A549 (cell line): ENCODE results near the gene GGACT. TPM values are rescaled to one million over a fixed set of nuclear protein-coding genes. Genes with fewer than 3 reads are reported as not detected.

ENCODE experiments used
- ATAC-seq, 2 experiments: fragments of 200-7000 bp in 1 of 2; fragments of >200 bp in 1 of 2; cut with Nextera tagmentation in 1 of 2; cut with Tn5 transposase in 1 of 2; 3 replicates each; pipeline versions ENCODE4 v1.8.0 to v1.9.1; 2018 to 2020; ENCODE audit warnings: mild to moderate bottlenecking in 1 of 2, moderate library complexity in 1 of 2
- CTCF ChIA-PET: fragments of 300-600 bp; sonication (Branson Sonifier 250); formaldehyde crosslinking; extraction: SDS; loops from one replicate; lab custom pipeline; 2021; ENCODE audit warnings: antibody characterized with exemption, inconsistent platforms; lab: Yijun Ruan, JAX
- POLR2A ChIA-PET: fragments of 350-600 bp; formaldehyde crosslinking; extraction: SDS; loops from one replicate; lab custom pipeline; 2021; ENCODE audit warnings: antibody characterized with exemption, inconsistent platforms; lab: Yijun Ruan, JAX
- DNase-seq, 2 experiments: peaks; one replicate each; pipeline versions ENCODE4 v3.0.0 to v3.0.0-alpha.2; 2011 to 2016; ENCODE audit warnings: low read depth in 1 of 2, low spot score in 1 of 2
- FAIRE-seq: peaks from 2 replicates; lab custom pipeline; 2011; peaks lifted over from hg19 to GRCh38; lab: Jason Lieb, UNC
- H3K27ac ChIP-seq, 2 experiments: fragments of >200 bp; sonication (Bioruptor Twin); formaldehyde crosslinking; 3 replicates each; pipeline ENCODE4 v1.5.1; 2016 to 2017
- H3K4me1 ChIP-seq: fragments of >200 bp; sonication (Bioruptor Twin); formaldehyde crosslinking; 3 replicates; pipeline ENCODE4 v1.6.1; 2016
- H3K4me2 ChIP-seq: fragments of >200 bp; sonication (Bioruptor Twin); formaldehyde crosslinking; 3 replicates; pipeline ENCODE4 v1.6.1; 2016
- H3K4me3 ChIP-seq: fragments of >200 bp; sonication (Bioruptor Twin); formaldehyde crosslinking; 3 replicates; pipeline ENCODE4 v1.5.1; 2016
- H3K9me3 ChIP-seq: fragments of >200 bp; sonication (Bioruptor Twin); formaldehyde crosslinking; 3 replicates; pipeline ENCODE4 v1.6.1; 2016
- CBX2 ChIP-seq: fragments of 200-600 bp; sonication (generic); IDR thresholded peaks from 2 replicates; pipeline ENCODE4 v1.6.1; 2016; ENCODE audit warnings: low read depth, mild to moderate bottlenecking, borderline replicate concordance
- CBX8 ChIP-seq: fragments of 200-600 bp; sonication (generic); IDR thresholded peaks from 2 replicates; pipeline ENCODE4 v1.6.1; 2016
- CEBPB ChIP-seq, 2 experiments: fragments of >200 bp in 1 of 2; sonication (Bioruptor Twin) in 1 of 2; formaldehyde crosslinking in 1 of 2; IDR thresholded peaks; 2 replicates each; pipeline ENCODE4 v1.6.1; 2012 to 2016
- CHD2 ChIP-seq: fragments of 150-350 bp; IDR thresholded peaks from 2 replicates; pipeline ENCODE4 v1.6.1; 2014; ENCODE audit warnings: low read length; ENCODE audit not compliant: partially characterized antibody
- EHMT2 ChIP-seq: fragments of 200-600 bp; sonication (generic); IDR thresholded peaks from 2 replicates; pipeline ENCODE4 v1.6.1; 2016; ENCODE audit warnings: antibody characterized with exemption, low read depth, mild to moderate bottlenecking, moderate library complexity
- ESRRA ChIP-seq: fragments of 150-350 bp; IDR thresholded peaks from 2 replicates; pipeline ENCODE4 v1.6.1; 2014; ENCODE audit warnings: mild to moderate bottlenecking, low read length, borderline replicate concordance
- HOXB13 ChIP-seq: fragments of 250-450 bp; sonication (Bioruptor Pico); IDR thresholded peaks from 2 replicates; pipeline ENCODE4 v1.5.0; 2020; ENCODE audit warnings: low read depth, mild to moderate bottlenecking, moderate library complexity
- HOXB5 ChIP-seq: fragments of 250-450 bp; sonication (Bioruptor Pico); IDR thresholded peaks from 2 replicates; pipeline ENCODE4 v1.5.0; 2020; ENCODE audit warnings: mild to moderate bottlenecking, moderate library complexity
- MAFK ChIP-seq: fragments of 450-650 bp; IDR thresholded peaks from 2 replicates; pipeline ENCODE4 v1.6.1; 2014; ENCODE audit not compliant: partially characterized antibody
- NFE2L2 ChIP-seq: fragments of 150-350 bp; conservative IDR thresholded peaks from 2 replicates; pipeline ENCODE4 v1.6.1; 2014; ENCODE audit warnings: low read length
- NPAS2 ChIP-seq: fragments of 250-450 bp; sonication (Bioruptor Pico); IDR thresholded peaks from 2 replicates; pipeline ENCODE4 v1.8.0; 2022; ENCODE audit warnings: mild to moderate bottlenecking, moderate library complexity, borderline replicate concordance
- NR3C1 ChIP-seq: fragments of >200 bp; sonication (Bioruptor Twin); formaldehyde crosslinking; IDR thresholded peaks from 3 replicates; pipeline ENCODE4 v1.6.1; 2017
- PHF8 ChIP-seq: fragments of 200-600 bp; sonication (generic); IDR thresholded peaks from 2 replicates; pipeline ENCODE4 v1.6.1; 2016; ENCODE audit warnings: low read depth, mild to moderate bottlenecking, antibody characterized with exemption, moderate library complexity, borderline replicate concordance
- POLR2A ChIP-seq: IDR thresholded peaks from 2 replicates; pipeline ENCODE4 v1.6.1; 2012; ENCODE audit warnings: mild to moderate bottlenecking, low read length
- RARB ChIP-seq: fragments of 250-450 bp; sonication (Bioruptor Pico); IDR thresholded peaks from 2 replicates; pipeline ENCODE4 v1.8.0; 2021; ENCODE audit warnings: mild to moderate bottlenecking, moderate library complexity
- TFCP2L1 ChIP-seq: fragments of 250-450 bp; sonication (Bioruptor Pico); IDR thresholded peaks from 2 replicates; pipeline ENCODE4 v1.5.0; 2021; ENCODE audit warnings: mild to moderate bottlenecking
- TP53 ChIP-seq: fragments of 250-450 bp; sonication (Bioruptor Pico); IDR thresholded peaks from 2 replicates; pipeline ENCODE4 v1.5.0; 2021; ENCODE audit warnings: mild to moderate bottlenecking, moderate library complexity
- ZSCAN20 ChIP-seq: fragments of 250-450 bp; sonication (Bioruptor Pico); IDR thresholded peaks from 2 replicates; pipeline ENCODE4 v1.8.0; 2022; ENCODE audit warnings: mild to moderate bottlenecking, moderate library complexity
- WGBS: methylation state at CpG from one replicate; pipeline ENCODE4 v1.1.6; 2017; ENCODE audit errors: missing lambda C conversion rate; 5-methylcytosine and 5-hydroxymethylcytosine counted together
- polyA plus RNA-seq, 4 experiments: library from polyadenylated mRNA; depleted of rRNA in 3 of 4; stranded (reverse); fragments of >200 nt; fragmentation: RNase III in 1 of 4; extraction: RNeasy Plus Mini Kit Qiagen cat#74134 plus additional on column Dnase treatment in 1 of 4; gene quantifications; 2 replicates in 3 of 4; 3 replicates in 1 of 4; pipeline ENCODE4 v1.2.3, GENCODE V29; 2011 to 2017
- TF ChIP-seq, protein P1 (sequence below): fragments of >200 bp; sonication (Bioruptor Twin); formaldehyde crosslinking; IDR thresholded peaks from 3 replicates; pipeline ENCODE4 v1.6.1; 2016
- TF ChIP-seq, protein P2 (sequence below): fragments of 150-350 bp; IDR thresholded peaks from 2 replicates; pipeline ENCODE4 v1.6.1; 2014; ENCODE audit warnings: low read depth, mild to moderate bottlenecking, low read length
- TF ChIP-seq, protein P3 (sequence below): IDR thresholded peaks from 2 replicates; pipeline ENCODE4 v1.6.1; 2012; ENCODE audit warnings: low read depth, borderline replicate concordance
- TF ChIP-seq, protein P4 (sequence below): IDR thresholded peaks from 2 replicates; pipeline ENCODE4 v1.6.1; 2012

The GGACT gene
- polyA plus RNA-seq, 2 of the 4 experiments (the other 2 are of a cell fraction): 2.7 to 8.6 TPM

DNA sequence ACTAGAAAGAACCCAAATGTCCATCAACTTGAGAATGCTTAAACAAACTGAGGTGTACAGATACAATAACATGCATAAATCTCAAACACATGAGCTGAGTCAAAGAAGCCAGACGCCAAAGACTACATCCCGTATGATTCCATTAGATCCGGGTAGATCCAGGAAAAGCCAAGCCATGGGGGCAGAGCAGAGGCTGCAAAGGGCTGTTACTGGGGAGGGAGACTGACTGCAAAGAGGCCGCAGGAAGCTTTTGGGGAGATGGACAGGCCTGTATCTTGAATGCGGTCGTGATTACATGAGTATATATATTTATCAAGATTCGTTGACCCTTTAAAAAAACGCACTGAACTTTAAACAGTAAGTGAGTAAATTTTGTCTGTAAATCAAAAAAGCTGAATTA lies 28.7 kb downstream of the GGACT start:
- no peak overlapping the region for H3K27ac ChIP-seq
- ATAC-seq: no peak
- H3K9me3 ChIP-seq: no peaks in the 10 kb centered on the region
- H3K4me1 ChIP-seq: peaks cover 10% of the 10 kb centered on the region; the same call in 2 of the 3 replicates
- no peak overlapping the region for H3K4me2 ChIP-seq
- POLR2A ChIA-PET: no interaction called here
- no peak for TF ChIP-seq HOXB13 (CRISPR knock-in tag)
- TF ChIP-seq TP53 (CRISPR knock-in tag): no peak
- TF ChIP-seq TFCP2L1: no peak
- TF ChIP-seq ESRRA: no peak
- TF ChIP-seq, protein P1, sequence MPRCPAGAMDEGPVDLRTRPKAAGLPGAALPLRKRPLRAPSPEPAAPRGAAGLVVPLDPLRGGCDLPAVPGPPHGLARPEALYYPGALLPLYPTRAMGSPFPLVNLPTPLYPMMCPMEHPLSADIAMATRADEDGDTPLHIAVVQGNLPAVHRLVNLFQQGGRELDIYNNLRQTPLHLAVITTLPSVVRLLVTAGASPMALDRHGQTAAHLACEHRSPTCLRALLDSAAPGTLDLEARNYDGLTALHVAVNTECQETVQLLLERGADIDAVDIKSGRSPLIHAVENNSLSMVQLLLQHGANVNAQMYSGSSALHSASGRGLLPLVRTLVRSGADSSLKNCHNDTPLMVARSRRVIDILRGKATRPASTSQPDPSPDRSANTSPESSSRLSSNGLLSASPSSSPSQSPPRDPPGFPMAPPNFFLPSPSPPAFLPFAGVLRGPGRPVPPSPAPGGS: no peak
- TF ChIP-seq, protein P2, sequence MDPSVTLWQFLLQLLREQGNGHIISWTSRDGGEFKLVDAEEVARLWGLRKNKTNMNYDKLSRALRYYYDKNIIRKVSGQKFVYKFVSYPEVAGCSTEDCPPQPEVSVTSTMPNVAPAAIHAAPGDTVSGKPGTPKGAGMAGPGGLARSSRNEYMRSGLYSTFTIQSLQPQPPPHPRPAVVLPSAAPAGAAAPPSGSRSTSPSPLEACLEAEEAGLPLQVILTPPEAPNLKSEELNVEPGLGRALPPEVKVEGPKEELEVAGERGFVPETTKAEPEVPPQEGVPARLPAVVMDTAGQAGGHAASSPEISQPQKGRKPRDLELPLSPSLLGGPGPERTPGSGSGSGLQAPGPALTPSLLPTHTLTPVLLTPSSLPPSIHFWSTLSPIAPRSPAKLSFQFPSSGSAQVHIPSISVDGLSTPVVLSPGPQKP: no peak
- no peak for TF ChIP-seq ZSCAN20
- TF ChIP-seq EHMT2: no peak
- no peak for TF ChIP-seq NFE2L2
- TF ChIP-seq, protein P3, sequence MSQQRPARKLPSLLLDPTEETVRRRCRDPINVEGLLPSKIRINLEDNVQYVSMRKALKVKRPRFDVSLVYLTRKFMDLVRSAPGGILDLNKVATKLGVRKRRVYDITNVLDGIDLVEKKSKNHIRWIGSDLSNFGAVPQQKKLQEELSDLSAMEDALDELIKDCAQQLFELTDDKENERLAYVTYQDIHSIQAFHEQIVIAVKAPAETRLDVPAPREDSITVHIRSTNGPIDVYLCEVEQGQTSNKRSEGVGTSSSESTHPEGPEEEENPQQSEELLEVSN: no peak
- no peak for TF ChIP-seq PHF8
- no peak overlapping the region for H3K4me3 ChIP-seq
- 87% methylated on average over 8 of the region's 8 CpGs for WGBS
- DNase-seq: no peak
- CTCF ChIA-PET: interaction anchor here (1.0 to 1.9 kb wide), 3 partner anchors 13 to 45 kb away, joined by 3 to 8 read pairs (median 5); no protein-coding TSS in a partner anchor
- no peak for FAIRE-seq

DNA sequence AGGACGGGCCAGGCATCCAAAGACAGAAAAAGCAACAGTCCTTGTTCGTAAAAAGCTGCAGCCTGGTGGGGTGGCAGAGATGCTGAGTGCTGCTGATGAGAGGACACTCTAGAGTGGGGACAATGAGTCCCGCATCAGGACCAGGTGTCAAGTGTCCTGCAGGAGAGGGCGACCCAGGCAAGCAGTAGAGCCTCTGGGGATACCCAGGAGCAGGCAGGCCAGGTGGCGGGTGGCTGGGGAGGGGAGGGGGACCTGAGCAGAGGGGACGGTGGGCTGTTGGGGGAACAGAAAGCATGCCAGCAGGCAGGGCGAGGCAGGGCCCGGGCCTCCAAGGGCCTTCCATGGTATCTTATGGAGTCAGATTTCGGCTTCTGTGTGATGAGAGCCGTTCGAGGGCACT lies 35.8 kb downstream of the GGACT start:
- CTCF ChIA-PET: interaction anchor here (1.5 kb wide), 1 partner anchor 10 kb away, joined by 7 read pairs; no protein-coding TSS in a partner anchor
- FAIRE-seq: no peak

DNA sequence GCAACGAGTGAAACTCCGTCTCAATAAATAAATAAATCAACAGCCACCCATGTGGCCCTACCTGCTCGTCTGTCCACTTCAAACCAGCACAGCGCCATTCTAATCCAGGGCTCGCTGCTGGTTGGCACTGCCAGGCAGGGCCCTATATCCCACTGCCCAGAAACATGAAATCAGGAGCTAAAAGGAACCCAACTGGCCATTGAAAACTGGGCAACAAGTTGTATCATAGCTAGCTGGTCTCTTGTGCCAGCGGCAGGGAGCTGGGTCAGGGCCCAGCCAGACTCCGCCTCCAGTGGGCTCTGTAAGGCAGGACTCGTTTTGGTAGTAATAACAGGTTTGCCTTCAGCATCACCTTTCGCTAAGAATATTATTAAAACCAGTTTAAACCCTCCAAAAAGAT lies 39.3 kb downstream of the GGACT start:
- Histone ChIP-seq H3K4me1 (no peaks in the 10 kb centered on the region), H3K27ac (no peak overlapping the region), H3K9me3 (no peaks in the 10 kb centered on the region)
- no peak for TF ChIP-seq RARB (CRISPR knock-in tag)
- no peak for TF ChIP-seq NPAS2
- no peak for TF ChIP-seq CEBPB (IDR thresholded peaks at IDR 0.05)
- TF ChIP-seq MAFK: no peak
- no peak for TF ChIP-seq CBX2
- no peak for TF ChIP-seq NR3C1
- no peak for TF ChIP-seq CBX8
- no peak for TF ChIP-seq CHD2
- TF ChIP-seq, all 56 proteins: peak for 0
- CTCF ChIA-PET: no interaction called here
- WGBS: 85% methylated on average over 9 of the region's 9 CpGs
- no peak overlapping the region for H3K4me2 ChIP-seq
- no peak overlapping the region for H3K4me3 ChIP-seq
- ATAC-seq (no peak), DNase-seq (no peak), FAIRE-seq (no peak)
- POLR2A ChIA-PET: no interaction called here

More for the DNA sequence above, 35.8 kb downstream of the GGACT start:
- H3K27ac ChIP-seq: no peak overlapping the region
- H3K4me3 ChIP-seq: no peak overlapping the region
- POLR2A ChIA-PET: no interaction called here
- no peak for ATAC-seq
- no peaks in the 10 kb centered on the region for H3K9me3 ChIP-seq
- 83% methylated on average over 9 of the region's 11 CpGs for WGBS
- H3K4me2 ChIP-seq: no peak overlapping the region
- no peak for DNase-seq
- TF ChIP-seq POLR2A (no peak), HOXB5 (CRISPR knock-in tag) (no peak), TFCP2L1 (no peak)
- TF ChIP-seq, protein P4, sequence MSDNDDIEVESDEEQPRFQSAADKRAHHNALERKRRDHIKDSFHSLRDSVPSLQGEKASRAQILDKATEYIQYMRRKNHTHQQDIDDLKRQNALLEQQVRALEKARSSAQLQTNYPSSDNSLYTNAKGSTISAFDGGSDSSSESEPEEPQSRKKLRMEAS: no peak
- no peaks in the 10 kb centered on the region for H3K4me1 ChIP-seq
